Caco-2 (cell line): ENCODE results near the gene SMAD5. TPM values are rescaled to one million over a fixed set of nuclear protein-coding genes. Genes with fewer than 3 reads are reported as not detected.

Experiments used
- BruUV-seq: library from RNA; stranded (reverse); fragments of 400-500 nt; replicated peaks from 2 replicates; lab custom pipeline; 2021; lab: Mats Ljungman, UMichigan
- CTCF ChIA-PET: fragments of 300-600 bp; sonication (Branson Sonifier 250); formaldehyde crosslinking; loops from one replicate; lab custom pipeline; 2022; ENCODE audit warnings: antibody characterized with exemption; lab: Charles Lee
- POLR2A ChIA-PET: fragments of 300-600 bp; sonication (Branson Sonifier 250); formaldehyde crosslinking; loops from one replicate; lab custom pipeline; 2022; ENCODE audit warnings: antibody characterized with exemption; lab: Charles Lee
- DNase-seq, 2 experiments: peaks; one replicate each; pipeline versions ENCODE4 v3.0.0 to v3.0.0-alpha.2; 2020 to 2022
- H3K27me3 ChIP-seq: replicated peaks from 2 replicates; pipeline ENCODE4 v1.6.0; 2011; ENCODE audit warnings: low read length; ENCODE audit not compliant: control insufficient read depth, insufficient read depth
- H3K36me3 ChIP-seq: 2 replicates; pipeline ENCODE4 v1.5.1; 2011; ENCODE audit warnings: low read length; ENCODE audit not compliant: control insufficient read depth, insufficient read depth
- H3K4me1 ChIP-seq: fragments of 250-450 bp; sonication (Bioruptor Pico); 2 replicates; pipeline ENCODE4 v1.5.1; 2020; ENCODE audit warnings: mild to moderate bottlenecking
- H3K4me3 ChIP-seq: 2 replicates; pipeline ENCODE4 v1.5.1; 2011; ENCODE audit warnings: low read depth, mild to moderate bottlenecking, control low read depth, low read length
- H3K9me3 ChIP-seq: fragments of 250-450 bp; sonication (Bioruptor Pico); 2 replicates; pipeline ENCODE4 v1.5.1; 2020; ENCODE audit warnings: mild to moderate bottlenecking, moderate library complexity
- H3K27ac Mint-ChIP-seq: one replicate; pipeline ENCODE4 v1.8.0; 2022; ENCODE audit warnings: mixed read lengths; ENCODE audit not compliant: unreplicated experiment
- H3K27me3 Mint-ChIP-seq: one replicate; pipeline ENCODE4 v1.8.0; 2022; ENCODE audit warnings: mixed read lengths; ENCODE audit not compliant: insufficient read depth, unreplicated experiment
- H3K36me3 Mint-ChIP-seq: one replicate; pipeline ENCODE4 v1.8.0; 2022; ENCODE audit warnings: mild to moderate bottlenecking, mixed read lengths; ENCODE audit not compliant: insufficient read depth, unreplicated experiment
- H3K4me1 Mint-ChIP-seq: one replicate; pipeline ENCODE4 v1.8.0; 2022; ENCODE audit warnings: low read depth, mixed read lengths; ENCODE audit not compliant: unreplicated experiment
- H3K4me3 Mint-ChIP-seq: one replicate; pipeline ENCODE4 v1.8.0; 2022; ENCODE audit warnings: mild to moderate bottlenecking, moderate library complexity, mixed read lengths; ENCODE audit not compliant: unreplicated experiment
- H3K9me3 Mint-ChIP-seq: one replicate; pipeline ENCODE4 v1.8.0; 2022; ENCODE audit warnings: mixed read lengths; ENCODE audit not compliant: unreplicated experiment
- intact Hi-C: fragments of 100-400 bp; cut with micrococcal nuclease; formaldehyde crosslinking; loops from one replicate; pipeline ENCODE4 v1.10.0; 2022; ENCODE audit not compliant: unreplicated experiment
- total RNA-seq: library from RNA; stranded (reverse); gene quantifications from 2 replicates; pipeline ENCODE4 v1.2.3, GENCODE V29; 2022
- TF ChIP-seq, protein P1 (sequence below), 2 experiments: fragments of 200-600 bp in 1 of 2; IDR thresholded peaks; 1 replicate in 1 of 2; 2 replicates in 1 of 2; pipeline versions ENCODE4 v1.5.1 to v1.8.0; 2011 to 2022; ENCODE audit warnings: antibody characterized with exemption in 1 of 2, control low read depth in 1 of 2, inconsistent platforms in 1 of 2, low read depth in 1 of 2, low read length in 1 of 2, mild to moderate bottlenecking in 1 of 2, moderate library complexity in 1 of 2; ENCODE audit not compliant: insufficient read depth in 1 of 2, severe bottlenecking in 1 of 2, unreplicated experiment in 1 of 2

SMAD5 gene
- total RNA-seq, 1 experiment from 2014 or later: 142 TPM

DNA sequence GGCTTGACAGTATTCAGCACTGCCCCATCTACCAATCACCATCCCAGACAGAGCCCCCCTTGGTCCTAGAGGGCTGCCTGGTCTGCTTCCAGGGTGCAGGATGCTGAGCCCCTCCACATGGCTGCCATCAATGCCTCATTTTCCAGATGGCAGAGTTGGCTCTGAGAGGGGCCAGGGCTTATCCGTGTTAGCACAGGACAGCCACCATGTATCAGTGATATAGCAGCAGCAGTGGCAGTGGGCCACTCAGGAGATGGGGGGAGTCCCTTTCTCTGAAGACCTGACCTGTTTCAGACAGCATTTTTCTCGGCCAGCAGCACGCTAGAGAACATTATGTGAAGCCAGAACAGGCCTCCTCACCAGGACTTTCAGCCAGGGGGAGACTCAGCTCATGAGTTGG is 61.9 kb downstream of the SMAD5 start:
- H3K4me1 Mint-ChIP-seq: no peaks in the 10 kb centered on the region
- TF ChIP-seq, protein P1, sequence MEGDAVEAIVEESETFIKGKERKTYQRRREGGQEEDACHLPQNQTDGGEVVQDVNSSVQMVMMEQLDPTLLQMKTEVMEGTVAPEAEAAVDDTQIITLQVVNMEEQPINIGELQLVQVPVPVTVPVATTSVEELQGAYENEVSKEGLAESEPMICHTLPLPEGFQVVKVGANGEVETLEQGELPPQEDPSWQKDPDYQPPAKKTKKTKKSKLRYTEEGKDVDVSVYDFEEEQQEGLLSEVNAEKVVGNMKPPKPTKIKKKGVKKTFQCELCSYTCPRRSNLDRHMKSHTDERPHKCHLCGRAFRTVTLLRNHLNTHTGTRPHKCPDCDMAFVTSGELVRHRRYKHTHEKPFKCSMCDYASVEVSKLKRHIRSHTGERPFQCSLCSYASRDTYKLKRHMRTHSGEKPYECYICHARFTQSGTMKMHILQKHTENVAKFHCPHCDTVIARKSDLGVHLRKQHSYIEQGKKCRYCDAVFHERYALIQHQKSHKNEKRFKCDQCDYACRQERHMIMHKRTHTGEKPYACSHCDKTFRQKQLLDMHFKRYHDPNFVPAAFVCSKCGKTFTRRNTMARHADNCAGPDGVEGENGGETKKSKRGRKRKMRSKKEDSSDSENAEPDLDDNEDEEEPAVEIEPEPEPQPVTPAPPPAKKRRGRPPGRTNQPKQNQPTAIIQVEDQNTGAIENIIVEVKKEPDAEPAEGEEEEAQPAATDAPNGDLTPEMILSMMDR (IDR thresholded peaks at IDR 0.05; ENCODE audit: insufficient read depth in 1 of 2, low read depth in 1 of 2, low read length in 1 of 2, severe bottlenecking in 1 of 2, unreplicated experiment in 1 of 2): no peak
- no peak overlapping the region for H3K27ac Mint-ChIP-seq
- POLR2A ChIA-PET: no interaction called here
- H3K27me3 ChIP-seq: no peaks in the 10 kb centered on the region
- no peaks in the 10 kb centered on the region for H3K9me3 Mint-ChIP-seq
- H3K4me3 Mint-ChIP-seq: no peak overlapping the region
- CTCF ChIA-PET: interaction anchor here (0.6 kb wide), 1 partner anchor 11 kb away, joined by 3 read pairs; no protein-coding TSS in a partner anchor
- H3K36me3 ChIP-seq: no peaks in the 10 kb centered on the region
- BruUV-seq: no TSS peak
- no peaks in the 10 kb centered on the region for H3K4me1 ChIP-seq
- H3K27me3 Mint-ChIP-seq: no peaks in the 10 kb centered on the region
- intact Hi-C loops: no loop called here
- no peak overlapping the region for H3K4me3 ChIP-seq
- no peak for DNase-seq
- peaks cover 80% of the 10 kb centered on the region for H3K36me3 Mint-ChIP-seq
- no peaks in the 10 kb centered on the region for H3K9me3 ChIP-seq

DNA sequence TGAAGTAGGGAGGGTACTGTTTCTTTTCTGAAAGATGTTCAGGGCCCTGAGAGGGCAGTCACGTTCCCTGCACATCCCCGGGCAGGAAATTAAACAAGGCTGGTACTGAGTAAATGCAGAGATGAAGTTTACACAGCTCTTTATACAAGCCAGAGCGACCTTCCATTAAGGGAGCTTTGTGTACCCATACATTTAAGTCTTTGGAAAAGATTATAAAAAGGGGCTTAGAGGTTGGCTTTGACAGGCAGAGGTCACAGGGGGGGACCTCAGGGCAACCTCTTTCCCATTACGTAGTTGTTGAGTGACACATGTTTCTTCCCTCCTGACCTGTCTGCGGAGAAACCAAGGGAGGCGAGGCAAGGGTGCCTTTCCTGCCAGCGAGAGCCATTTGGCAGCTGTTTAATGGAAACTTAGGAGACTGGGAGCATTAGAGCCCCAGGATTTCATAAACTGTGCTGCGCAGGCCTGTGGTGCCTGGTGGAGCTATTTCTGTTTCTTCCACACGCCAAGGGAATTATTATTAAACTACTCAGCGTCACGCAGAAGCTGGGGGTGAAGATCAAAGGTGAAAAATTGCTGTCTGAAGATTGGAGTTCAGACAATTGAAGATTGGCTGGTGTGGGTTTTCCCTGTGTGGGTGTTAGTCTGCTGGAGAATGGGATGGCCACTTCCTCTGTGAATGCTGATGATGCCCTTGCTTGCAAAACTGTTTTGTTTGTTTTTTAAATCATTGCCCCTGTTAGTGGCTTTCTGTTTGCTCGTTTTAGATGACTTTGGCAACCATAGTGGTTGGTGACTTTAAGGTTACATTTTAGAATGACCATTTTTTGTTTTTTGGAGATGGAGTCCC is 63.6 kb downstream of the SMAD5 start:
- H3K27ac Mint-ChIP-seq: no peak overlapping the region
- Histone ChIP-seq H3K4me3 (no peak overlapping the region), H3K4me1 (no peaks in the 10 kb centered on the region), H3K36me3 (no peaks in the 10 kb centered on the region), H3K27me3 (no peaks in the 10 kb centered on the region), H3K9me3 (no peaks in the 10 kb centered on the region)
- H3K4me3 Mint-ChIP-seq: no peak overlapping the region
- H3K36me3 Mint-ChIP-seq: peaks cover 65% of the 10 kb centered on the region
- H3K27me3 Mint-ChIP-seq: no peaks in the 10 kb centered on the region
- no peaks in the 10 kb centered on the region for H3K9me3 Mint-ChIP-seq
- intact Hi-C loops: no loop called here
- TF ChIP-seq, protein P1 (IDR thresholded peaks at IDR 0.05; ENCODE audit: insufficient read depth in 1 of 2, low read depth in 1 of 2, low read length in 1 of 2, severe bottlenecking in 1 of 2, unreplicated experiment in 1 of 2): no peak
- DNase-seq: no peak
- H3K4me1 Mint-ChIP-seq: no peaks in the 10 kb centered on the region
- ChIA-PET POLR2A (no interaction called here), CTCF (no interaction called here)
- BruUV-seq: no TSS peak

DNA sequence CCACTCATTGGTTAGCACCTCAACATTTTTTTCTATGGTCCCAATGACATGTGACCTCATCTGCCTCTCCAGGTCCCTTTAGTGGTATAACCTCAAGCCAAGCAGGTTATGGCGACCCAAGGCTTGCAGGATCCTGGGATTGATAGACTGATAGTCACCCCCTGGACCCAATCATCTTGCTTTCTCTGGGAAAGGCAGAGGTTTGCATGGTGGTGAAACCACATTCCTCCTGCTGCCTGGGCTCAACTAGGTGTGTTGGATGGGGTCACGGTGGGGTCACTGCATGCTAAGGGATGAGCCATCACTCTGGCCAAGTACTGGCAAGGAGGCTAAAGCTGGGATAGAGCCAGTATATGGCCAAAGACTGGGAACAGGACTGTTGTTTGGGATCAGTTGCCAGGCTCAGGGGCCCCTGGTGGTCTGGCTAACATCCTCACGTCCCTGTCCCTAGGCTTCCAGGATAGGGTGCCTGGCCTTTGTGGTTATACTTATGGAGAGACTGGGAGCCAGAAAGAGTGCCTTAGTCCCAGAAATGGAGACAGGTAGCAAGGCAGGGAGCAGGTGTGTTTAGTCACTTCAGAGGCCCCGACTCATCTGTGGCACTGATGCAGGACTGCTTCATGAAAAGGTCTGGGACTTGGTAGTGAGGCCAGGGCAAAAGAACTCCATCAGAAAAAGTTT is 65.0 kb downstream of the SMAD5 start:
- intact Hi-C loops: no loop called here
- H3K27me3 Mint-ChIP-seq: no peaks in the 10 kb centered on the region
- H3K4me1 ChIP-seq: no peaks in the 10 kb centered on the region
- no peaks in the 10 kb centered on the region for H3K9me3 Mint-ChIP-seq
- TF ChIP-seq, protein P1 (IDR thresholded peaks at IDR 0.05; ENCODE audit: insufficient read depth in 1 of 2, low read depth in 1 of 2, low read length in 1 of 2, severe bottlenecking in 1 of 2, unreplicated experiment in 1 of 2): no peak
- no peaks in the 10 kb centered on the region for H3K9me3 ChIP-seq
- H3K4me3 Mint-ChIP-seq: no peak overlapping the region
- DNase-seq: no peak
- no peak overlapping the region for H3K27ac Mint-ChIP-seq
- no peak overlapping the region for H3K4me3 ChIP-seq
- no peaks in the 10 kb centered on the region for H3K4me1 Mint-ChIP-seq
- H3K36me3 Mint-ChIP-seq: peaks cover 56% of the 10 kb centered on the region
- no TSS peak for BruUV-seq
- no peaks in the 10 kb centered on the region for H3K27me3 ChIP-seq
- ChIA-PET CTCF (no interaction called here), POLR2A (no interaction called here)
- no peaks in the 10 kb centered on the region for H3K36me3 ChIP-seq
